A204.1 (cell line): Measurements from ENCODE around the gene SCOC.
"Not testable (repeated sequence)": the region's sequence is repeated elsewhere in the genome, so short reads cannot be mapped to it uniquely, and the experiment has no call there.

Experiments
- FAIRE-seq: peaks from 2 replicates; lab custom pipeline; 2012; peaks lifted over from hg19 to GRCh38; lab: Jason Lieb, UNC

Gene SCOC

GRCh38 chr4:140361099-140361498 lies 12.3 kb upstream of the SCOC start:
- FAIRE-seq, result no peak

- no peak for FAIRE-seq
These were observed 10.4 kb upstream of the SCOC start for GRCh38 chr4:140363051-140363450.

- no peak for FAIRE-seq
These were observed 9.9 kb upstream of the SCOC start for GRCh38 chr4:140363558-140363957.

GRCh38 chr4:140367738-140368137 lies 5.7 kb upstream of the SCOC start:
- no peak for FAIRE-seq

GRCh38 chr4:140368686-140369085 lies 4.8 kb upstream of the SCOC start:
- no peak for FAIRE-seq

- no peak for FAIRE-seq
These were observed 607 bp upstream of the SCOC start for GRCh38 chr4:140372751-140373327.

- FAIRE-seq, result no peak
These were observed 658 bp downstream of the SCOC start for GRCh38 chr4:140374130-140374477.

GRCh38 chr4:140382732-140383131 lies 9.3 kb downstream of the SCOC start:
- no peak for FAIRE-seq

GRCh38 chr4:140388015-140388414 lies 14.6 kb downstream of the SCOC start:
- no peak for FAIRE-seq

GRCh38 chr4:140395668-140396067 lies 22.2 kb downstream of the SCOC start:
- FAIRE-seq, result no peak

GRCh38 chr4:140400111-140400510 lies 26.7 kb downstream of the SCOC start:
- FAIRE-seq, result no peak

GRCh38 chr4:140406292-140406691 lies 32.8 kb downstream of the SCOC start:
- no peak for FAIRE-seq

GRCh38 chr4:140408974-140409373 lies 35.5 kb downstream of the SCOC start:
- no peak for FAIRE-seq

- FAIRE-seq, result not testable (repeated sequence)
These were observed 39.9 kb downstream of the SCOC start for GRCh38 chr4:140413130-140413969.

GRCh38 chr4:140423106-140423505 lies 49.7 kb downstream of the SCOC start:
- FAIRE-seq, result no peak

GRCh38 chr4:140426610-140427105 lies 53.2 kb downstream of the SCOC start:
- FAIRE-seq, result no peak

- FAIRE-seq, result no peak
These were observed 53.9 kb downstream of the SCOC start, which contains the start of gene CLGN for GRCh38 chr4:140427106-140427918. Gene CLGN (minus strand): TSS chr4:140427648. CDS start chr4:140413078, 14,570 bp downstream.

GRCh38 chr4:140427919-140428471 lies 54.5 kb downstream of the SCOC start:
- FAIRE-seq, result peak; percentile 30
